Omental fat pad (tissue), 4 donors: ENCODE data around the gene TRERF1. TPM values are rescaled to one million over a fixed set of nuclear protein-coding genes. Genes with fewer than 3 reads are reported as not detected.
A peak's percentile ranks its signal among the peaks of the same experiment; 100 is the strongest.
"Not testable (repeated sequence)": the region's sequence is repeated elsewhere in the genome, so short reads cannot be mapped to it uniquely, and the experiment has no call there.

ENCODE experiments used
- ATAC-seq: fragments of 150-250 bp; one replicate; pipeline ENCODE4 v1.9.1; 2016; ENCODE audit warnings: mild to moderate bottlenecking, moderate library complexity; ENCODE audit not compliant: low FRiP score
- DNase-seq: peaks from one replicate; pipeline ENCODE4 v3.0.0-alpha.2; 2019; ENCODE audit warnings: low spot score
- CTCF ChIP-seq, 3 donors: fragments of 450-650 bp; IDR thresholded peaks; one replicate each; pipeline ENCODE4 v1.5.1; 2016 to 2017; ENCODE audit warnings: antibody characterized with exemption in 3 of 3, mild to moderate bottlenecking in 3 of 3, moderate library complexity in 2 of 3
- total RNA-seq, 4 donors: library from RNA; depleted of rRNA; stranded (reverse); fragments of >200 nt; gene quantifications; one replicate each; pipeline ENCODE4 v1.1.0, GENCODE V29; 2016

The TRERF1 gene
- total RNA-seq, 4 donors from 2014 or later: 2.0 to 10.2 (median 2.6) TPM

GRCh38 chr6:42217519-42218367 lies 234.0 kb downstream of the TRERF1 start, which contains the start of gene MRPS10:
MRPS10 (minus strand) TSS chr6:42217861; CDS start chr6:42217849, 12 bp downstream.
- peak; percentile 84 for DNase-seq
- no peak for TF ChIP-seq CTCF (IDR thresholded peaks at IDR 0.05)
- peak; percentile 98 for ATAC-seq

GRCh38 chr6:42217157-42217518 lies 234.6 kb downstream of the TRERF1 start:
- TF ChIP-seq CTCF (IDR thresholded peaks at IDR 0.05): no peak
- no peak for DNase-seq
- ATAC-seq: no peak

- DNase-seq, ATAC-seq: not testable (repeated sequence)
These were observed 235.2 kb downstream of the TRERF1 start for GRCh38 chr6:42216495-42216894.

GRCh38 chr6:42212442-42212841 lies 239.3 kb downstream of the TRERF1 start:
- DNase-seq (no peak), ATAC-seq (no peak)
- no peak for TF ChIP-seq CTCF (IDR thresholded peaks at IDR 0.05)

GRCh38 chr6:42211726-42212125 lies 240.0 kb downstream of the TRERF1 start:
- ATAC-seq (no peak), DNase-seq (no peak)
- no peak for TF ChIP-seq CTCF (IDR thresholded peaks at IDR 0.05)

- TF ChIP-seq CTCF (IDR thresholded peaks at IDR 0.05): no peak
- DNase-seq: no peak
- no peak for ATAC-seq
These were observed 241.2 kb downstream of the TRERF1 start for GRCh38 chr6:42210551-42210950.

- ATAC-seq, DNase-seq: not testable (repeated sequence)
These were observed 244.2 kb downstream of the TRERF1 start for GRCh38 chr6:42207559-42207958.

GRCh38 chr6:42204768-42205282 lies 246.9 kb downstream of the TRERF1 start:
- no peak for TF ChIP-seq CTCF (IDR thresholded peaks at IDR 0.05)
- DNase-seq (no peak), ATAC-seq (no peak)
